PC-3 (cell line): ENCODE data around the gene KLF5. TPM values are rescaled to one million over a fixed set of nuclear protein-coding genes. Genes with fewer than 3 reads are reported as not detected.

Experiments used
- ATAC-seq: fragments of 200-7000 bp; cut with Tn5 transposase; 2 replicates; pipeline ENCODE4 v1.9.1; 2020; ENCODE audit warnings: mild to moderate bottlenecking, moderate library complexity
- BruUV-seq: library from RNA; stranded (reverse); fragments of 400-500 nt; replicated peaks from 2 replicates; lab custom pipeline; 2021; lab: Mats Ljungman, UMichigan
- CTCF ChIA-PET: fragments of 300-600 bp; sonication (Branson Sonifier 250); formaldehyde crosslinking; loops from one replicate; lab custom pipeline; 2022; ENCODE audit warnings: antibody characterized with exemption; lab: Charles Lee
- POLR2A ChIA-PET: fragments of 300-600 bp; sonication (Branson Sonifier 250); formaldehyde crosslinking; loops from one replicate; lab custom pipeline; 2022; ENCODE audit warnings: antibody characterized with exemption; ENCODE audit not compliant: unreplicated experiment; lab: Charles Lee
- DNase-seq: peaks from one replicate; pipeline ENCODE4 v3.0.0-alpha.2; 2015
- H2AFZ ChIP-seq: fragments of 300-600 bp; sonication (generic); 2 replicates; pipeline ENCODE4 v1.6.0; 2016; ENCODE audit warnings: antibody characterized with exemption, low read length
- H3F3A ChIP-seq: fragments of 300-600 bp; sonication (generic); one replicate; pipeline ENCODE4 v1.6.0; 2017; ENCODE audit warnings: antibody characterized with exemption, low read length, control low read depth, mild to moderate bottlenecking; ENCODE audit not compliant: unreplicated experiment
- H3K27ac ChIP-seq: fragments of 300-600 bp; sonication (generic); 2 replicates; pipeline ENCODE4 v1.5.1; 2016; ENCODE audit warnings: mild to moderate bottlenecking, low read length
- H3K27me3 ChIP-seq: fragments of 300-600 bp; sonication (generic); 2 replicates; pipeline ENCODE4 v1.6.1; 2016; ENCODE audit warnings: low read length, mixed read lengths
- H3K36me3 ChIP-seq: fragments of 300-600 bp; sonication (generic); 2 replicates; pipeline ENCODE4 v1.6.1; 2016; ENCODE audit warnings: low read depth, mixed run types, low read length, mixed read lengths
- H3K4me1 ChIP-seq: fragments of 300-600 bp; sonication (generic); 2 replicates; pipeline ENCODE4 v1.5.1; 2016; ENCODE audit warnings: low read length; ENCODE audit not compliant: insufficient read depth
- H3K4me2 ChIP-seq: fragments of 300-600 bp; sonication (generic); 2 replicates; pipeline ENCODE4 v1.6.0; 2016; ENCODE audit warnings: low read length
- H3K4me3 ChIP-seq: fragments of 300-600 bp; sonication (generic); 2 replicates; pipeline ENCODE4 v1.5.1; 2016; ENCODE audit warnings: mild to moderate bottlenecking, low read length, mixed read lengths
- H3K79me2 ChIP-seq: fragments of 300-600 bp; sonication (generic); 2 replicates; pipeline ENCODE4 v1.6.1; 2017; ENCODE audit warnings: low read length, mixed read lengths
- H3K9ac ChIP-seq: fragments of 300-600 bp; sonication (generic); 2 replicates; pipeline ENCODE4 v1.6.0; 2016; ENCODE audit warnings: mild to moderate bottlenecking, low read length
- H3K9me2 ChIP-seq: fragments of 300-600 bp; sonication (generic); replicated peaks from 2 replicates; pipeline ENCODE4 v1.6.1; 2016; ENCODE audit warnings: mixed run types, low read length, mixed read lengths
- H3K9me3 ChIP-seq: fragments of 300-600 bp; sonication (generic); 2 replicates; pipeline ENCODE4 v1.6.1; 2016; ENCODE audit warnings: low read length, mixed read lengths
- H4K20me1 ChIP-seq: fragments of 300-600 bp; sonication (generic); 2 replicates; pipeline ENCODE4 v1.6.1; 2016; ENCODE audit warnings: low read length, mixed read lengths
- CTCF ChIP-seq: fragments of 300-600 bp; sonication (generic); conservative IDR thresholded peaks from 2 replicates; pipeline ENCODE4 v1.5.1; 2017; ENCODE audit warnings: antibody characterized with exemption, low read depth, mild to moderate bottlenecking, low read length
- EZH2 ChIP-seq: fragments of 300-600 bp; sonication (generic); IDR thresholded peaks from one replicate; pipeline ENCODE4 v1.6.1; 2017; ENCODE audit warnings: antibody characterized with exemption, mild to moderate bottlenecking, low read length; ENCODE audit not compliant: unreplicated experiment
- EZH2phosphoT487 ChIP-seq: fragments of 300-600 bp; sonication (generic); IDR thresholded peaks from 2 replicates; pipeline ENCODE4 v1.6.1; 2018; ENCODE audit warnings: mild to moderate bottlenecking, antibody characterized with exemption, low read length, borderline replicate concordance
- intact Hi-C: fragments of 100-400 bp; cut with micrococcal nuclease; formaldehyde crosslinking; loops from 2 replicates; pipeline ENCODE4 v1.9.0; 2023
- total RNA-seq: library from RNA; depleted of rRNA; stranded (reverse); fragments of >200 nt; gene quantifications from 2 replicates; pipeline ENCODE4 v1.2.3, GENCODE V29; 2014

KLF5 gene
- total RNA-seq, 1 experiment from 2014 or later = 53.7 TPM

GRCh38 chr13:73081256-73081915 lies 22.6 kb downstream of the KLF5 start:
- H3K9me3 ChIP-seq = no peaks in the 10 kb centered on the region
- H3K36me3 ChIP-seq = peaks cover 8% of the 10 kb centered on the region
- ATAC-seq = no peak
- ChIA-PET POLR2A (interaction anchor here (0.6 to 0.7 kb wide), 3 partner anchors 10 to 530 kb away, joined by 3 to 6 read pairs (median 4); no protein-coding TSS in a partner anchor), CTCF (no interaction called here)
- no TSS peak for BruUV-seq
- H3K27me3 ChIP-seq = no peaks in the 10 kb centered on the region
- intact Hi-C loops = no loop called here
- H3K4me3 ChIP-seq = no peak overlapping the region
- H3K9ac ChIP-seq = no peak overlapping the region
- no peaks in the 10 kb centered on the region for H3F3A ChIP-seq
- no peak overlapping the region for H3K27ac ChIP-seq
- TF ChIP-seq CTCF = no peak
- TF ChIP-seq EZH2phosphoT487 = no peak
- TF ChIP-seq EZH2 = no peak
- H3K79me2 ChIP-seq = 0 out of 2 replicates have a peak, but pooled peaks cover 5% of the 10 kb centered on the region
- H3K9me2 ChIP-seq = no peaks in the 10 kb centered on the region
- DNase-seq = no peak
- H4K20me1 ChIP-seq = 0 out of 2 replicates have a peak, but pooled peaks cover 4% of the 10 kb centered on the region
- H3K4me2 ChIP-seq = no peak overlapping the region
- H2AFZ ChIP-seq = no peak overlapping the region
- no peaks in the 10 kb centered on the region for H3K4me1 ChIP-seq

GRCh38 chr13:73082471-73082870 lies 23.7 kb downstream of the KLF5 start:
- DNase-seq = no peak
- H3K4me2 ChIP-seq = no peak overlapping the region
- H4K20me1 ChIP-seq = no peaks in the 10 kb centered on the region
- CTCF ChIA-PET = no interaction called here
- ATAC-seq = no peak
- H3K9me2 ChIP-seq = no peaks in the 10 kb centered on the region
- H3K9ac ChIP-seq = no peak overlapping the region
- H3K27me3 ChIP-seq = no peaks in the 10 kb centered on the region
- H3K79me2 ChIP-seq = no peaks in the 10 kb centered on the region
- intact Hi-C loops = no loop called here
- H3F3A ChIP-seq = no peaks in the 10 kb centered on the region
- POLR2A ChIA-PET = interaction anchor here (0.5 kb wide), 1 partner anchor 128 kb away, joined by 4 read pairs; no protein-coding TSS in a partner anchor
- no TSS peak for BruUV-seq
- TF ChIP-seq EZH2 = no peak
- TF ChIP-seq CTCF = no peak
- no peak for TF ChIP-seq EZH2phosphoT487
- no peaks in the 10 kb centered on the region for H3K9me3 ChIP-seq
- no peaks in the 10 kb centered on the region for H3K36me3 ChIP-seq
- no peaks in the 10 kb centered on the region for H3K4me1 ChIP-seq
- H3K27ac ChIP-seq = no peak overlapping the region
- H2AFZ ChIP-seq = no peak overlapping the region
- no peak overlapping the region for H3K4me3 ChIP-seq

GRCh38 chr13:73082895-73083294 lies 24.1 kb downstream of the KLF5 start:
- intact Hi-C loops = no loop called here
- Histone ChIP-seq H3K4me2 (no peak overlapping the region), H3K9me3 (no peaks in the 10 kb centered on the region), H3K4me1 (no peaks in the 10 kb centered on the region), H3K79me2 (no peaks in the 10 kb centered on the region), H3K27ac (no peak overlapping the region), H3K36me3 (no peaks in the 10 kb centered on the region), H2AFZ (no peak overlapping the region), H3F3A (no peaks in the 10 kb centered on the region), H3K4me3 (no peak overlapping the region), H3K9ac (no peak overlapping the region), H4K20me1 (no peaks in the 10 kb centered on the region), H3K27me3 (no peaks in the 10 kb centered on the region), H3K9me2 (no peaks in the 10 kb centered on the region)
- ChIA-PET CTCF (no interaction called here), POLR2A (no interaction called here)
- ATAC-seq (no peak), DNase-seq (no peak)
- no TSS peak for BruUV-seq
- no peak for TF ChIP-seq EZH2
- TF ChIP-seq EZH2phosphoT487 = no peak
- TF ChIP-seq CTCF = no peak
